H9 (cell line): Measurements from ENCODE around the gene LRP1-AS. TPM values are rescaled to one million over a fixed set of nuclear protein-coding genes. Genes with fewer than 3 reads are reported as not detected.

ENCODE experiments used
- DNase-seq: peaks from one replicate; pipeline ENCODE4 v3.0.0-alpha.2; 2017
- H2AFZ ChIP-seq: one replicate; pipeline ENCODE4 v1.6.1; 2013; ENCODE audit warnings: mild to moderate bottlenecking, low read length, control low read depth, moderate library complexity
- H2AK5ac ChIP-seq: 2 replicates; pipeline ENCODE4 v1.6.1; 2013; ENCODE audit warnings: low read length, control low read depth, mixed read lengths; ENCODE audit not compliant: insufficient read length
- H2BK120ac ChIP-seq: one replicate; pipeline ENCODE4 v1.6.1; 2013; ENCODE audit warnings: low read depth, mild to moderate bottlenecking, low read length, control low read depth, inconsistent platforms; ENCODE audit not compliant: poor library complexity, severe bottlenecking
- H2BK12ac ChIP-seq: 2 replicates; pipeline ENCODE4 v1.6.1; 2013; ENCODE audit warnings: low read length, control low read depth, mixed read lengths, low read depth; ENCODE audit not compliant: insufficient read length
- H2BK15ac ChIP-seq: 2 replicates; pipeline ENCODE4 v1.6.1; 2013; ENCODE audit warnings: low read depth, low read length, control low read depth
- H2BK20ac ChIP-seq: one replicate; pipeline ENCODE4 v1.6.1; 2013; ENCODE audit warnings: low read depth, mild to moderate bottlenecking, low read length, control low read depth, inconsistent platforms; ENCODE audit not compliant: poor library complexity, severe bottlenecking
- H2BK5ac ChIP-seq: 2 replicates; pipeline ENCODE4 v1.6.1; 2013; ENCODE audit warnings: low read length, control low read depth, mixed read lengths; ENCODE audit not compliant: insufficient read length
- H3K14ac ChIP-seq: 2 replicates; pipeline ENCODE4 v1.6.1; 2013; ENCODE audit warnings: low read length, control low read depth; ENCODE audit not compliant: insufficient read depth
- H3K18ac ChIP-seq: 2 replicates; pipeline ENCODE4 v1.6.1; 2013; ENCODE audit warnings: low read depth, mild to moderate bottlenecking, mixed read lengths, low read length, control low read depth; ENCODE audit not compliant: insufficient read length
- H3K23ac ChIP-seq: 2 replicates; pipeline ENCODE4 v1.6.1; 2013; ENCODE audit warnings: low read length, control low read depth, mixed read lengths, low read depth; ENCODE audit not compliant: insufficient read length
- H3K23me2 ChIP-seq: 2 replicates; pipeline ENCODE4 v1.6.1; 2013; ENCODE audit warnings: low read depth, mild to moderate bottlenecking, mixed read lengths, low read length, control low read depth; ENCODE audit not compliant: insufficient read length, poor library complexity, severe bottlenecking
- H3K27ac ChIP-seq: 2 replicates; pipeline ENCODE4 v1.5.1; 2013; ENCODE audit warnings: low read length, control low read depth, mixed read lengths, low read depth; ENCODE audit not compliant: insufficient read length
- H3K27me3 ChIP-seq: 2 replicates; pipeline ENCODE4 v1.6.1; 2013; ENCODE audit warnings: low read length, control low read depth, inconsistent platforms; ENCODE audit not compliant: insufficient read depth
- H3K4ac ChIP-seq: 2 replicates; pipeline ENCODE4 v1.6.1; 2013; ENCODE audit warnings: low read depth, mild to moderate bottlenecking, control low read depth, inconsistent platforms, low read length, moderate library complexity
- H3K4me1 ChIP-seq: 2 replicates; pipeline ENCODE4 v1.6.1; 2013; ENCODE audit warnings: low read length, control low read depth, inconsistent platforms; ENCODE audit not compliant: insufficient read depth
- H3K4me2 ChIP-seq: 2 replicates; pipeline ENCODE4 v1.6.1; 2013; ENCODE audit warnings: low read length, control low read depth, mixed read lengths; ENCODE audit not compliant: insufficient read length, insufficient read depth
- H3K56ac ChIP-seq: 2 replicates; pipeline ENCODE4 v1.6.1; 2013; ENCODE audit warnings: low read depth, mild to moderate bottlenecking, mixed read lengths, low read length, control low read depth; ENCODE audit not compliant: insufficient read length
- H3K79me1 ChIP-seq: 2 replicates; pipeline ENCODE4 v1.6.1; 2013; ENCODE audit warnings: low read depth, mild to moderate bottlenecking, moderate library complexity, low read length, control low read depth, inconsistent platforms; ENCODE audit not compliant: insufficient read depth, poor library complexity, severe bottlenecking
- H3K79me2 ChIP-seq: 2 replicates; pipeline ENCODE4 v1.6.1; 2013; ENCODE audit warnings: low read length, control low read depth, inconsistent platforms; ENCODE audit not compliant: insufficient read depth
- H3K9ac ChIP-seq: 2 replicates; pipeline ENCODE4 v1.6.1; 2013; ENCODE audit warnings: low read length, control low read depth, mixed read lengths; ENCODE audit not compliant: insufficient read length; ENCODE audit errors: extremely low read depth
- H3K9me3 ChIP-seq: one replicate; pipeline ENCODE4 v1.6.1; 2013; ENCODE audit warnings: low read depth, low read length, inconsistent platforms; ENCODE audit not compliant: control insufficient read depth
- H3T11ph ChIP-seq: one replicate; pipeline ENCODE4 v1.6.1; 2013; ENCODE audit warnings: mild to moderate bottlenecking, low read length, control low read depth, inconsistent platforms
- H4K20me1 ChIP-seq: one replicate; pipeline ENCODE4 v1.6.1; 2013; ENCODE audit not compliant: control insufficient read depth, insufficient read length, insufficient read depth
- H4K5ac ChIP-seq: 2 replicates; pipeline ENCODE4 v1.6.1; 2013; ENCODE audit warnings: low read depth, mild to moderate bottlenecking, mixed read lengths, low read length, control low read depth; ENCODE audit not compliant: insufficient read length
- H4K8ac ChIP-seq: replicated peaks from 2 replicates; pipeline ENCODE4 v1.6.1; 2013; ENCODE audit warnings: low read length, control low read depth, mixed read lengths, low read depth; ENCODE audit not compliant: insufficient read length
- H4K91ac ChIP-seq: 2 replicates; pipeline ENCODE4 v1.6.1; 2013; ENCODE audit warnings: low read depth, mild to moderate bottlenecking, moderate library complexity, mixed read lengths, low read length, control low read depth; ENCODE audit not compliant: insufficient read length
- H3K27ac Mint-ChIP-seq, 3 experiments: 2 replicates in 2 of 3; 3 replicates in 1 of 3; pipeline ENCODE4 v1.8.0; 2020 to 2021; ENCODE audit warnings: mixed read lengths in 3 of 3, mild to moderate bottlenecking in 1 of 3, moderate library complexity in 1 of 3
- H3K27me3 Mint-ChIP-seq: 2 replicates; pipeline ENCODE4 v1.8.0; 2021; ENCODE audit warnings: low read depth, mild to moderate bottlenecking, moderate library complexity, mixed read lengths
- H3K36me3 Mint-ChIP-seq, 3 experiments: 2 replicates in 2 of 3; 3 replicates in 1 of 3; pipeline ENCODE4 v1.8.0; 2020 to 2021; ENCODE audit warnings: low read depth in 3 of 3, mixed read lengths in 3 of 3; ENCODE audit not compliant: insufficient read depth in 1 of 3
- H3K4me1 Mint-ChIP-seq, 2 experiments: 2 replicates each; pipeline ENCODE4 v1.8.0; 2020; ENCODE audit warnings: mixed read lengths in 2 of 2
- H3K4me3 Mint-ChIP-seq, 2 experiments: 2 replicates in 1 of 2; 3 replicates in 1 of 2; pipeline ENCODE4 v1.8.0; 2020 to 2021; ENCODE audit warnings: mild to moderate bottlenecking in 2 of 2, mixed read lengths in 2 of 2, moderate library complexity in 1 of 2
- H3K9me3 Mint-ChIP-seq, 2 experiments: 2 replicates in 1 of 2; 3 replicates in 1 of 2; pipeline ENCODE4 v1.8.0; 2020; ENCODE audit warnings: mild to moderate bottlenecking in 2 of 2, mixed read lengths in 2 of 2, moderate library complexity in 1 of 2
- CTCF ChIP-seq: fragments of 200-600 bp; sonication (generic); conservative IDR thresholded peaks from 3 replicates; pipeline ENCODE4 v1.8.0; 2021; ENCODE audit warnings: antibody characterized with exemption, mild to moderate bottlenecking
- WGBS: extraction: QIAGEN DNeasy Blood & Tissue Kit; methylation state at CpG from one replicate; pipeline ENCODE4 v1.1.7; 2013; ENCODE audit warnings: missing lambda C conversion rate, low lambda C conversion rate, mixed read lengths; ENCODE audit not compliant: insufficient read length; ENCODE audit errors: extremely low coverage; 5-methylcytosine and 5-hydroxymethylcytosine counted together
- total RNA-seq: library from RNA; stranded (reverse); gene quantifications from 2 replicates; pipeline ENCODE4 v1.2.1, GENCODE V29; 2021

LRP1-AS gene
- total RNA-seq, 1 experiment from 2014 or later: not detected

GRCh38 chr12:57154076-57154475 is 6.7 kb upstream of the LRP1-AS start:
- Histone ChIP-seq H3K23me2 (no peaks in the 10 kb centered on the region), H2AFZ (no peak overlapping the region), H2BK12ac (no peak overlapping the region), H3K14ac (no peak overlapping the region), H4K5ac (no peak overlapping the region), H2BK5ac (no peak overlapping the region), H3K79me1 (no peaks in the 10 kb centered on the region), H3K9me3 (no peaks in the 10 kb centered on the region), H3T11ph (no peak overlapping the region), H4K20me1 (peaks cover 2% of the 10 kb centered on the region), H3K27me3 (no peaks in the 10 kb centered on the region), H3K18ac (no peak overlapping the region), H2BK15ac (no peak overlapping the region), H2BK20ac (no peak overlapping the region), H2BK120ac (no peak overlapping the region), H4K8ac (no peak overlapping the region), H3K4me2 (no peak overlapping the region), H3K4me1 (no peaks in the 10 kb centered on the region), H3K79me2 (no peaks in the 10 kb centered on the region), H3K56ac (no peak overlapping the region), H3K9ac (no peak overlapping the region), H4K91ac (no peak overlapping the region), H2AK5ac (no peak overlapping the region), H3K27ac (no peak overlapping the region), H3K4ac (no peak overlapping the region), H3K23ac (no peak overlapping the region)
- no peak overlapping the region for H3K4me3 Mint-ChIP-seq
- WGBS: no CpG with 5 or more reads among the region's 6 CpGs
- peaks cover 22 to 27% of the 10 kb centered on the region in 2 experiments for H3K4me1 Mint-ChIP-seq
- no peak for TF ChIP-seq CTCF
- DNase-seq: no peak
- no peaks in the 10 kb centered on the region for H3K9me3 Mint-ChIP-seq
- no peaks in the 10 kb centered on the region for H3K27me3 Mint-ChIP-seq
- H3K36me3 Mint-ChIP-seq: peaks cover 42 to 90% (median 76%) of the 10 kb centered on the region in 3 experiments; a peak in 6 of 7 replicates
- no peak overlapping the region; a peak in 1 of 7 replicates for H3K27ac Mint-ChIP-seq
